ENCODE data around the gene HEMK1. TPM values are rescaled to one million over a fixed set of nuclear protein-coding genes. Genes with fewer than 3 reads are reported as not detected.
A peak's percentile ranks its signal among the peaks of the same experiment; 100 is the strongest.

The HEMK1 gene
- total RNA-seq, 2 donors from 2014 or later = 10.9 to 12.6 TPM

GRCh38 chr3:50570508-50571279 lies 1.4 kb downstream of the HEMK1 start:
- intact Hi-C loops (cut with DNase I) = loop anchor here in 1 of 2 donors (10.0 kb wide), 1 partner anchor 804 kb away; no protein-coding TSS in a partner anchor

DNA sequence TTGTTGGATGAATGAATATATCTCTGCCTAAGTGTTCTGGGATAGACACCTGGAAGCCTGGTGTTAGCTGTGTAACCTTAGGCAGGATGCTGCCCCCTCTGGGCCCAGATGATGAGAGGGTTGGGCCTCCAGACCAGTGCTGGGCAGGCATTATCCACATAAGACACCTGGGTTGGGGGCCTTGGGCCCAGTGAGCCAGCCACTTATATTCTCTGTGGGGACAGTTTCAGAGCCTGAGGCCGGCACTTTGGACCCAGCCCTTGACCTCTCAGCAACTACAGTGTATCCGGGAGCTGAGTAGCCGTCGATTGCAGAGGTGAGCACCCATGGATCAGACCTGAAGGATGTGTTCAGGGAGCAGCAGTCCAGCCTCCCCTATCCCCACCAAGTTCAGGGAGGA lies 2.2 kb downstream of the HEMK1 start:
- intact Hi-C loops (cut with DNase I) = loop anchor here in 1 of 2 donors (10.0 kb wide), 1 partner anchor 803 kb away; no protein-coding TSS in a partner anchor
- no peak for DNase-seq (ENCODE audit: low spot score)

More at GRCh38 chr3:50570508-50571279, 1.4 kb downstream of the HEMK1 start:
- DNase-seq (ENCODE audit: low spot score) = no peak

GRCh38 chr3:50572158-50572557 lies 2.8 kb downstream of the HEMK1 start:
- DNase-seq (ENCODE audit: low spot score) = peak; percentile 89
- intact Hi-C loops (cut with DNase I) = loop anchor here (1.0 to 10.0 kb wide), 2 partner anchors 43 to 803 kb away; no protein-coding TSS in a partner anchor

DNA sequence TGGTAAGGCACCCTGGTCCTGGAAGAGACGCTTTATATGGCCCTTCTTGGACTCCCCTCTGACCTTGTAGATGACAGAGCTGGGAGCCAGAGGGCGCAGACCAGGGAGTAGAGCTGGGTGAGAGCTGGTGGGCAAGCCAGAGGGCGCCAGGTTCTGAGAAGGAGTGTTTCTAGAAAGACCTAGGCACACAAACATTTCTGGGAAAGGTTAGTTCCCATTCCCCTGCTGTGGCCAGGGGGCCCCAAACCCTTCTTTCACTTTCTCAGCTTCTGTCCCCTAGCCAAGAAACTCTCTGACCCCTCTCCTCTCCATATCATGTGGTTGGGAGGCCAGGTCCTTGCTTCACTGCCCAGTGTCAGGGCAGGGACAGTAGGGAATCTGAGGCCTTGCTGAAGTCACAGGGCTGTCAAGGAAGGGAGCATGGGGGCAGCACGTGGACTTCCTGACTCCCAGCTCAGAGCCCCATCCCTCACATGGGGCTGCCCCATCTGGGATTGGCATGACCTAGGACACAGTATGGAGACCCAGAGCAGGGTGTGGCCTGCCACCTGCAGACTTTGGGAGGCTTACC lies 3.6 kb downstream of the HEMK1 start:
- DNase-seq (ENCODE audit: low spot score) = no peak
- intact Hi-C loops (cut with DNase I) = loop anchor here (1.0 to 10.0 kb wide), 2 partner anchors 42 to 802 kb away; no protein-coding TSS in a partner anchor

DNA sequence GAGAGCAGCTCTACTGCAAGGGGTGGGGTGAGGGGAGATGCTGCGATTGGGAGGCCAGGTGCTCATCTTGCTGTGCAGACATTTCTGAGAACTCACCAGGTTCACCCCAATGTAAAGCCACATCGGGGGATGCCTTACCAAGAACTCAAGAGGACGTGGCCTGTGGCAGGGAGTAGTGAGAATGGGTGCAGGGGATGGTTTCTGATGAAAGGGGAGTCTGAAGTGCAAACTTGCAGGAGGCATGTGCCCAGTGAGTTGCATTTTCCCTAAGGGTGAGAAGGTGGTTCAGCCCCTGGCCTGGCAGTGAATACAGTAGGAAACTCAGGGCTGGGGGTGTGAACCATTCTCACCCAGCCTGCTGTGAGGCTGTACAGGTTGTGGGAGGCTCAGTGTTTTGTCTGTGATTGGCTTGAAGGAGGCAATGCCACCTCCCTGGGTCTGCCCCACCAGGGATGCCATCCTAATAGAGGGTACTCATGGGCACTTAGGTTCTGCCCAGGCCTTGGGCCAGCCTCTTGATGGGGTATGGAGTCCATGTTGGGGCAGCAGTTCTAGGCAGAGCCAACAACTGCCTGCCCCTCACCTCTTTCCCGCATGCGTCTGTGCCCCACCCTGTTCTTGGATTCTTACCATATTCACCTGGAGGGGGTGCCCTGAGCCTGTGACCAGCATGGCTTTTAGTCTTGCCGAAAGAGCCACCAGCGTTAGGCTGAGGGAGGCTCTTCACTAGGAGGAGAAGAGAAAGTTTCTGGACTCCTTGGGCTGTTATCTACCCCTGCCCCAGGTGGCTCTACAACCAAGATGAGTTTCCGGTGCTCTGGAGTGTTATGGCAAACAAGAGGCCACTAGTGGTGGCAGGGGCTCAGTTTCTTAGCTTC lies 4.5 kb downstream of the HEMK1 start:
- no peak for DNase-seq (ENCODE audit: low spot score)
- intact Hi-C loops (cut with DNase I) = loop anchor here in 1 of 2 donors (10.0 kb wide), 1 partner anchor 801 kb away; no protein-coding TSS in a partner anchor

DNA sequence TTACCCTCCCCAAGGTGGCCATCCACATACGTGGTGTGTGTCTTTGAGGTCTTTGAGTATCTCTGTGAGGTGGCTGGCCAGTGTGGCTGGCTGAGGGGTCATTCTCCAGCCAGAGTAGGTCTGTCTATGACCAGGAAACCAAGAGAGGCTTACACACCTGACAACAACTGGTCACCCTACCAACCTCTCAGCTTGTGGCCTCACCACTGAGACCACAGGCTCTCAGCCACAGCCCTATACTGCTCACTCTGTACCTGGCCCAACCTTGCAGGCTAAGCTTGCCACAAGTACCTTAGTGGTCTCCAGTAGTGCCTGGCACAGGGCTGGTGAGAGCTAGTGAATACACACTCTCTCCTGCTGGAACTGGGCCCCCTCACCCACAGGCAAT lies 5.1 kb downstream of the HEMK1 start:
- intact Hi-C loops (cut with DNase I) = loop anchor here in 1 of 2 donors (10.0 kb wide), 1 partner anchor 800 kb away; no protein-coding TSS in a partner anchor
- no peak for DNase-seq (ENCODE audit: low spot score)

- intact Hi-C loops (cut with DNase I) = loop anchor here in 1 of 2 donors (10.0 kb wide), 1 partner anchor 799 kb away; no protein-coding TSS in a partner anchor
Observed at GRCh38 chr3:50575372-50575771, 6.0 kb downstream of the HEMK1 start.

DNA sequence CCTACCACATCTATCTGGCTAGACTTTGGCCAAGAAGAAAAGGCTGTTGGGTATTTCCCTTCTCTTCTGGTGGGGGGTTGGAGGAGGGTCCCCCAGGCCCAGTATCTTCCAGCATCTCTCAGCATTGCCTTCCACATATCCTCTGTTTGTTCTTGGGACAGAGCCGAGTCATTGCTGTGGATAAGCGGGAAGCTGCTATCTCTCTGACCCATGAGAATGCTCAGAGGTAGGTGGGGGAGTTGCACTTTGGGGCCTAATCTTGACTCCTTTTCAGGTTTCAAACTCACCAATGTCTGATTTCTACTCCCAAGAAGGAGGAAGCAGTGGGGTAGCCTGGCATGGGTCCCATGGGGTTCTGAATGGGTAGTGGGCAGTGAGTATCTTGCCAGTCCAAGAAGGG lies 8.0 kb downstream of the HEMK1 start:
- intact Hi-C loops (cut with DNase I) = loop anchor here in 1 of 2 donors (10.0 kb wide), 1 partner anchor 797 kb away; no protein-coding TSS in a partner anchor
- no peak for DNase-seq (ENCODE audit: low spot score)

More at GRCh38 chr3:50575372-50575771, 6.0 kb downstream of the HEMK1 start:
- no peak for DNase-seq (ENCODE audit: low spot score)

DNA sequence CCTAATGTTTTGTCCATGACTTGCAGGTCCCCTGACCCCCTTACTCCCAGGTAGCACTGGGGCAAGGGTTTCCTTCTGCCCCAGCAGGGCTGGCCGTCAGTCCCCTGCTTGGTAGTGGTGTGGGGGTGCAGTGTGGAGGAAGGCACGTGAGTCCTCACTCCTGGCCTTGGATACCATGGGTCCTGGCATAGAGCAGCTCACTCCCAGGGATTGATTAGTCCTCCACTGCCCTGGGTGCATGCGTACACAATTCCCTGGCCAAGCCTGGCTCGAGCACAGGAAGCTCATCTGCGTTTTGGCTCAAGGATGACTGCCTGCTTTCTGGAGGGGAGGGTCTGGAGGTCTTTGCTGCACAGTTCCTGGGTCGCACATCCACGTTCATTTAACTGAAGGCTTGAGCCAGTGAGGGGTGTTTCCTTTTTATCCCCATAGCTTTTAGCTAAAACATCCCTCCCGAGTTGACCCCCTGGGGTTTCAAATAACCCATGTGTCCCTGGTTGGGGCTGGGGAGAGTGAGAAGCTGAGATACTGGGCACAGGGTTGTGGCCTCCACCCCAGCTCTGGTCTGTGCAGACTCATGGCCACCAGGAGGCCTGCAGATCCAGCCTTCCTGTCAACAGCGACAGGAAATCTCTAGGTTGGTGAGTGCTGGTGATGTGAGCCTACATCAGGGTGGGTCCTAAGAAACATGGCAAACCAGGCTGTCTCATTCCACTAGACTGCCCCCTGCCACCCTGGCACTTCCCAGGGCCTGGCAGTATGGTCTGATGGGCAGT lies 11.5 kb downstream of the HEMK1 start:
- intact Hi-C loops (cut with DNase I) = no loop called here
- no peak for DNase-seq (ENCODE audit: low spot score)

DNA sequence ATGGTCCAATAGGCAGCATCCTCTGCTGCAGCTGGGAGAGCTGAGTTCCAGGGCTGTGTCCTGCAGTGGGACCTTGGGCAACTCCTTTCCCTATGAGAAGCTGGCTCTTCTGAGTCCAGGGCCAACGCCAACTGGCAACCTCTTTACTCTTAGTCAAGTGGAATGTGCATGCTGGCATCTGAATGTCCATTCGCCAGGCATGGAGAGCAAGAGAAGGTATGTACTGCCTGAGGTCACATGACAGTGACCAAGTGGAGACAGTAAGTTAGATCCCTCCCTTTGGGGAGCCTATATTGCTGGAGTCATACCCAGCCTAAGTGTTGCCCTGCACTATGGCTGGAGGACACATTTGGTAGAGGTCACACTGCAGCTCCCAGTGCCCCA lies 12.1 kb downstream of the HEMK1 start:
- intact Hi-C loops (cut with DNase I) = no loop called here
- no peak for DNase-seq (ENCODE audit: low spot score)

DNA sequence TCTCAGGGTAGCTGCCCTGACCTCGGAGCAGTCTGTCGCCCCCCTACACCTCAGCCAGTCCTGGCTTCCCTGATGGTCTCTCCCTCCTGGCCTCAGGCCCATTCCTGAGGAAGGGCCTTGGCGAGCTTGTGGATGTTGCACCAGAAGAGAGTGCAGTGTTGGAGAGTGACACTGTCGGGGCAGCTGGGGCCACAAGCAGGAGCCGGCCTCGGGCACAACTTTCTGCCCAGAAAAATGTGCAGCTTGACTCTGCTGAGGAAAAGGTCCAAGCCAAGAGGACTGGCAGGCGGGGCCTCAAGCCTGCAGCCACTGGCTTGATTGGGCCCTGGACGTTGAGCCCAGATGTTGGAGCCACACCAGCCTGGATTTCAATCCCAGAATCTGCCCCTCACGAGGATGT lies 12.8 kb downstream of the HEMK1 start:
- intact Hi-C loops (cut with DNase I) = no loop called here

GRCh38 chr3:50583897-50584296 lies 14.6 kb downstream of the HEMK1 start:
- intact Hi-C loops (cut with DNase I) = no loop called here
- DNase-seq (ENCODE audit: low spot score) = peak; percentile 89

More for the DNA sequence above, 12.8 kb downstream of the HEMK1 start:
- DNase-seq (ENCODE audit: low spot score) = no peak

- intact Hi-C loops (cut with DNase I) = no loop called here
Observed at GRCh38 chr3:50584391-50584790, 15.1 kb downstream of the HEMK1 start.

DNA sequence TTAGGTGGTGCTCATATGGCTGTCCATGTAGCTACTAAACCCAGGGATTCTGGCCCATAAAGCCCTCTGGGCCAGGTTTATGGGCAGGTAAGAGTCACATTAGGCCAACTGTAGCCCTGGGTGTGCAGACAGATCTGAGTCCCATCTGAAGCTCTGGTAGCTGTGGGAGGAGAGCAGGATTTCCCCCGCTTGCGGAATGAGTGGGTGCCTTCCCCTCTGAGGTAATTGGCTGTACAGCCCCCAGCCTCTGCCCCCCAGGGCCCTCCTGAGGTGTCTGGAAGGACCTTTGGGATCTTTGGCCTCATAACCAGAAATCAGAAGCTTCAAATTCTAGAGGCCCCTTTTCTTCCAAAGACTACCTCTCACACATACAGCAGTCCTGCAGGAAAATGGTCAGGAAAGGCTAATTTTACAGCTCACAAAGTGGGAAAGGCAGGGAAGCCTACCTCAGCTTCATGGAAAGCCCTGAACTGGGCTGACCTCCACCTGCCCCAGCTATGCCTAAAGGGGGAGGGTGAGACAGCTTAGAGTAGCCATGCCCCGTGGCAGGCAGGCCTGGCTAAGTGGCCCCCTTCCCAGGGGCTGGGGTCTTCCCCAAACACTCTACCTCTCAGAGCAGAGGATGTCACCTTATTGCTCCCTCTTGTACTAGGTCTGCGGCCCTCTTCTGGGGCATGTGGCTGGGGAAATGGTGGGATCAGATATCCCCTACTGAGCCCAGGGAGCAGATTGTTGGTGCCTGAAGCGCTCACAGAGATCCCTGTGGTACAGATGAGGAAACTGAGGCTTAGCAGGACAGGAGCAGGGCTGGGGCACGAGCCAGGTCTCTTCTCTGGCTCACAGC lies 16.8 kb downstream of the HEMK1 start:
- intact Hi-C loops (cut with DNase I) = no loop called here
- no peak for DNase-seq (ENCODE audit: low spot score)

More at GRCh38 chr3:50584391-50584790, 15.1 kb downstream of the HEMK1 start:
- DNase-seq (ENCODE audit: low spot score) = no peak

- intact Hi-C loops (cut with DNase I) = no loop called here
- DNase-seq (ENCODE audit: low spot score) = no peak
Observed at GRCh38 chr3:50586763-50587070, 17.4 kb downstream of the HEMK1 start.

DNA sequence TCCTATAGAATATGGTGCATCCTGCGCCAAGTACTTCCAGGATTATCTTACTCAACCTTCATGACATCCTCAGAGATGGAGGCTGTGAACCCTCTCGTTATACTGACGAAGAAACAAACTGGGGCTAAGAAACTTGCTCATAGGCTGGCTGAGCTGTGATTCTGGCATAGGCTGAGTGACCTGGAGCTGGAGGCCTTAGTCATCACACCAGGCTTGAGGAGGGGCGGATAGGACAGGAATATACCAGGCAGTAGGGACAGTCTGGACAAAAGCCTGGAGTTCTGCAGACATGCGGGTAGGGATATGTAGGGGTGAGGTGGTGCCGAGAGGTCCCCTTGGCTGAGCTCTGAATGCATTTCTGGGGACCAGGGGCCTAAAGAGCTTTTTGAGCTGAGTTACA lies 18.1 kb downstream of the HEMK1 start:
- intact Hi-C loops (cut with DNase I) = no loop called here
- DNase-seq (ENCODE audit: low spot score) = no peak

GRCh38 chr3:50587806-50588758 lies 18.8 kb downstream of the HEMK1 start:
- intact Hi-C loops (cut with DNase I) = no loop called here
- no peak for DNase-seq (ENCODE audit: low spot score)

Measured in posterior vena cava (tissue), 2 donors.